GM12865 (cell line): ENCODE data around the gene TENM4.

Experiments used
- DNase-seq: peaks from one replicate; pipeline ENCODE4 v3.0.0; 2010; ENCODE audit warnings: low read depth
- H3K4me3 ChIP-seq: 2 replicates; pipeline ENCODE4 v1.5.1; 2011; ENCODE audit warnings: mild to moderate bottlenecking, low read depth, low read length, control low read depth
- TF ChIP-seq, protein P1 (sequence below): IDR thresholded peaks from 2 replicates; pipeline ENCODE4 v1.5.1; 2011; ENCODE audit warnings: low read length, control low read depth, low read depth, inconsistent platforms; ENCODE audit not compliant: insufficient read depth; ENCODE audit errors: missing control alignments

TENM4 gene

DNA sequence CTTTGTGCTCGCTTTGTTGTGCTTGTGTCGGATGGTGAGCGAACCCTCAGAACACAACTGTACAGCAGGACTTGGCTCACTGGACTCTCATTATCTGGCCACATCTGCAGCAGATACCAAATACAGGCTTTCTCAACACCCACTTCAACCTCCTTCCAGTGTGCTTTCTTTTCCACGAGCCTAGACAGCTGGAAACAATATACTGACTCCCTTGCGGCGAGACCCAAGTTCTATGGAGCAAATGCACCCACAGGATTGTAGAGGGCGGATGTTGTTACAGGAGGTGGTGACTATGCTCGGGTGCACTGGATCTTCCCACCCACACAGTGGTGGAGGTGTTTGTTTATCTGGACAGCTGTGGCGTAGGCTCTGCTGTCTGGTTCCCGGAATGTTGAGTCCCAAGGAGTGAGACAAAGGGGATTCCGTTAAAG is 204.3 kb downstream of the TENM4 start:
- TF ChIP-seq, protein P1, sequence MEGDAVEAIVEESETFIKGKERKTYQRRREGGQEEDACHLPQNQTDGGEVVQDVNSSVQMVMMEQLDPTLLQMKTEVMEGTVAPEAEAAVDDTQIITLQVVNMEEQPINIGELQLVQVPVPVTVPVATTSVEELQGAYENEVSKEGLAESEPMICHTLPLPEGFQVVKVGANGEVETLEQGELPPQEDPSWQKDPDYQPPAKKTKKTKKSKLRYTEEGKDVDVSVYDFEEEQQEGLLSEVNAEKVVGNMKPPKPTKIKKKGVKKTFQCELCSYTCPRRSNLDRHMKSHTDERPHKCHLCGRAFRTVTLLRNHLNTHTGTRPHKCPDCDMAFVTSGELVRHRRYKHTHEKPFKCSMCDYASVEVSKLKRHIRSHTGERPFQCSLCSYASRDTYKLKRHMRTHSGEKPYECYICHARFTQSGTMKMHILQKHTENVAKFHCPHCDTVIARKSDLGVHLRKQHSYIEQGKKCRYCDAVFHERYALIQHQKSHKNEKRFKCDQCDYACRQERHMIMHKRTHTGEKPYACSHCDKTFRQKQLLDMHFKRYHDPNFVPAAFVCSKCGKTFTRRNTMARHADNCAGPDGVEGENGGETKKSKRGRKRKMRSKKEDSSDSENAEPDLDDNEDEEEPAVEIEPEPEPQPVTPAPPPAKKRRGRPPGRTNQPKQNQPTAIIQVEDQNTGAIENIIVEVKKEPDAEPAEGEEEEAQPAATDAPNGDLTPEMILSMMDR: no peak
- no peak for DNase-seq
- H3K4me3 ChIP-seq: no peak overlapping the region

DNA sequence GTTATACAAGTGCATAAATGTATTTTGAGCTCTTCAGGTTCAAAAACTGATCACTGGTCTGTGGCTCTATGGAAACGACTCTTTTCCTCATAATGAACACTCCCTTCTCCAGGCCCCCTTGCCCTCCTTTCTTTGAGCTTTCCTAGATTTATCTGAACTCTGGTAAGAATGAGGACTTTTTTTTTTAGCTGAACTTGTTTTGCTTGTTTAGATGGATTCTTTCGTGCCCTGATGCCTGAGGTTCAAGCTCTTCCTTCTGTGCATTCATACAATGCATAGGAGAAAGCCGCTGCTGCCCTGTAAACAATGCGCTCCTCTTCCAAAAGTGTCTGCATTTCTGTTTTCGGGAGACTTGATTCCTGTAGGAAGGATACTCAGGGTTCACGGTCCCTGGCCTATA is 205.1 kb downstream of the TENM4 start:
- TF ChIP-seq, protein P1: no peak
- no peak for DNase-seq
- no peak overlapping the region for H3K4me3 ChIP-seq

DNA sequence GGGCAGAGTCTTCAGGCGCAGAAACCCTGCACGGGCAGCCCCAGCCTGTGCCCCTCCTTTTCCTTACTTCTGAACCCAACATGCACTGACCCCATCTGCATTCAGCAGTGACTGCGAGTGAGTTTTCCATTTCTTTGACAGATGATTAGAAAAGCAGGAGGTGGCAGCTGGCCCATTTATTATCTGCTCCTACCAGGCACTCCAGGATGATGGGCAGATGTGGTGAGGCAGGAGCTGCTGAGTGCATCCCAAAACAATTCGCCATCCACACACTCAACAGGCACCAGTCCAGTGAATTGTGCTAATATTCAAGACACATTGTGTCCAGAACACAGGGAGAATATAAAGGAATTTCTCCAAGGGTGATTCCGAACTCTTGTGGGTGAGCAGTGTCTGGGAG is 208.5 kb downstream of the TENM4 start:
- TF ChIP-seq, protein P1: no peak
- no peak overlapping the region for H3K4me3 ChIP-seq
- DNase-seq: no peak

DNA sequence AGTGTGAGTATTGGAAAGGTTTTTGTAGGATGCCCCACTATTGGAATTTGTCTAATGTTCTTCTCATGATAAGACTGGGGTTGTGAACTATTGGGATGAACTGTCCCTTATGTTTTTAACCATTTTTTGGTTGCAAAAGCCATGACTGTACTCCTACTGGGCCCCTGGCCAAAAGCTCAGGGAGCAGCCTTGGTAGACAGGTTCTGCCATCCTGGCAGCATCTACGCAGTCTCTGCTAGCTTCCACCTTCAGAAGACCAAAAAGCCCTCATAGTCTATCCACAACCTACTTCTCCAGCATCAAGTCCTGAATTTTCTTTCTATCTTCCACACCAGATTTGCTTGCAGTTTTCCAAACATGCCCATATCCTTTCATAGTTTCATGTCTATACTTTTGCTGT is 211.8 kb downstream of the TENM4 start:
- no peak for DNase-seq
- TF ChIP-seq, protein P1: no peak
- no peak overlapping the region for H3K4me3 ChIP-seq

DNA sequence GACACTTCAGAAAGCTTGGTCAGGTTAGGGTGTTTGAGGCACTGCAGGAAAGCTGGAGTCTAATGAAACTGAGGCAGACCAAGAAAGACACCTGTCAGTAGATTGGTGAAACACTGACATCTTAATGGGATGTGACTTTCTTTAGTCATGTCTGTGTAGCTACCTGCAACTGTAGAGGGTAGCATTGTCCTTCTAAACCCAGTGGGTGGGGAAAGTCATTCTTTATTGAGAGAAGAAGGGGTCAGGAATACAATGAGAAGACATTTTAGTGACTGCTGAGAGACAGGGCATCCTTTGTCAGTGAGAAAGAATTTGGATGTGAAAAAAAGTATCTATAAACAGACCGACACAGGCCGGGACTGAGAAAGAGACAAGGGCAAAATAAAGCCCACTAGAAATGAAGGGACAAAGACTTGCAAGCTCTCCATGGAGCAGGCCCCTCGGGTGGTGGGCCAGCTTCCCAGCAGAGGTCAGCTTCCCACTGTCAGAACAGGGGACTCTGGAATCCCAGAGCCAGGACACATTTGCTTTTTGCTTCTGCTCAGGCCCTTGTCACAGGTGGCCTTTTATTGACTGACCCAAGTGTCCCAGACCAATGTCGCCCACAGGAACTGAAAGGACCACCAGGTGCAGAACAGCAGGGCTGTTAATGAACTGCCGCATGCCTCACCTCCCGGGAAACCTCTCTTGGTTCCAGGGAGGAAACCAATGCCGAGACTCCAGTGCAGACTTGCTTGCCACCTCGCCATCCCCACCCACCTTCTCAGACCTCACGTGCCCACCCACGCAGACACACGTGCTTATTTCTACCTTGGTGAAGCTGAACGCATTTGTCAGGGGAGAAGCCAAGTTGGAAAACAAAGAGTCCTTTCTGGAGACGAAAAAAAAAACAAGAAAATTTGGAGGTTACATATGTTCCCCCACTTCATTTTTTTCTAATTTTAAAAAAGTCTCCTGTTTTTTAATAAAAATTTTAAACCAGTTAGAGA is 212.8 kb downstream of the TENM4 start:
- DNase-seq: no peak
- H3K4me3 ChIP-seq: no peak overlapping the region
- TF ChIP-seq, protein P1: no peak

DNA sequence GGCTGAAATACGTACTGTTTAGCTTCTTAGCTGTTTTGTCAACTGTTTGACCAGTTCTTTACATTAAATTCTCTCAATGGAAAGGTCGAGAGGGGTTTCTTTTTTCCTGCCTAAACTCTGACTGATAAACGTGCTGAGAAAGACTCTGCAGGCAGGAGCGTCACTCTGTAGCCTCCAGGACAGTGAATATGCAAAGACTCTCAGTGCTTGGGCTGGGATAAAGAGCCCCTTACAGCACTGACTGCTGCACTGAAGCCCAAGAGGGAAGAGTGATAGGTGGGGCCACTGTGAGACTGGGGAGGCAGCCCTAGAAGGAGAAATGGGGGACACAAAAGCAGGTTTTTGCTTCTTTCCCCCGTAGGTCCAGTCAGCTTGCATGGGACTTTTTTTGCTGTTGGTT is 213.5 kb downstream of the TENM4 start:
- TF ChIP-seq, protein P1: no peak
- no peak overlapping the region for H3K4me3 ChIP-seq
- no peak for DNase-seq
